HS-27A (cell line): ENCODE results near the gene TMEM258.

Source experiments
- DNase-seq: peaks from one replicate; pipeline ENCODE4 v3.0.0-alpha.2; 2012; ENCODE audit warnings: low read depth, missing footprints

The TMEM258 gene

GRCh38 chr11:61757213-61757862 is 35.1 kb downstream of the TMEM258 start:
- no peak for DNase-seq

DNA sequence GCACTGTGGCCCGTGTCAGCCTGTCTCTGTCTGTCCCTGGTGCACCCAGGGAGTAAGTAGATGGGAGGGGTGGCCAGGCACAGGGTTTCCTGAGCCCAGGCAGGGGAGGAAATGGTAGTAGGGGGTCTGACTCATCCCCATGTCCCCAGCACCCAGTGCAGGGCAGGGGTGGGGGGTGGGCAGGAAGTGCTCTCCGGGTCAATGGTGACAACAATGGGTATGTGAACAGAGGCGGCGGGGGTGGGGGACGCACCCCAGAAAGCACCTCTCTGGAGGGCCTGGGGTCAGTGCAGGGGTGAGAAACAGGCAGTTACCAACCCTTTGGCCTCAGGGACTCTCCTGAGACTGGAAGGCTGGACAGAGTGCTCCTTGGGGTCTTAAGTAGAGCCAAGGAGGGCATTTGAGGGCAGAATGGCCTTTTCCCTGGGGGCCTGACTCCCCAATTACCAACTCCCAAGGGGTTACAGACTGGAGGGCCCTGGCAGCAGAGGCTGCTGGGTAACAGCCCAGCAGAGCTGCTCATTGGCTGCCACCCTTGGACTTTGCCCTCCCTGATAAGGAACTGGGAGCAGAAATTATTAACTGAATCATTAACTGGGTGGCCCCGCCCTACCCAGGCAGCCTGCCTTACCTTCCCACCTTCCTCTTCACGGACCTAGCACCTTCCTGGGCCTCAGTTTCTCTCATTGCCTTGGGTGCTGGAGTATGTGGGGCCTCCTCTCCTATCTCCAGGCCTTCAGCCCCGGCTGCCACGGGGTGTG is 35.8 kb downstream of the TMEM258 start:
- no peak for DNase-seq

DNA sequence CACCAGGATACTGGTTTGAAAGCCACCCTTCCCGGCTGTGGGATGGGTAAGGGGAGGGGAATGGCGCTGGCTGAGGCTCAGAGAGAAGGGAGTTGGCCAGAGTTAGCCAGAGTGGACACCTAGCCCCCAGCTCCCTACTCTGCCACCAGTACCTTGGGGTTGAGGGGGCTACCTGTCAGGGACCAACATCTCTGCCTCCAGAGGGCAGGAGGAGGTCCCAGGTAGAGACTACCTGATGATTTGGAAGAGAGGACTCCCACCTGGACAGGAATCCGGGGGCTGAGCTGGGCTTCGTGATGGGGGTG is 36.3 kb downstream of the TMEM258 start:
- no peak for DNase-seq

DNA sequence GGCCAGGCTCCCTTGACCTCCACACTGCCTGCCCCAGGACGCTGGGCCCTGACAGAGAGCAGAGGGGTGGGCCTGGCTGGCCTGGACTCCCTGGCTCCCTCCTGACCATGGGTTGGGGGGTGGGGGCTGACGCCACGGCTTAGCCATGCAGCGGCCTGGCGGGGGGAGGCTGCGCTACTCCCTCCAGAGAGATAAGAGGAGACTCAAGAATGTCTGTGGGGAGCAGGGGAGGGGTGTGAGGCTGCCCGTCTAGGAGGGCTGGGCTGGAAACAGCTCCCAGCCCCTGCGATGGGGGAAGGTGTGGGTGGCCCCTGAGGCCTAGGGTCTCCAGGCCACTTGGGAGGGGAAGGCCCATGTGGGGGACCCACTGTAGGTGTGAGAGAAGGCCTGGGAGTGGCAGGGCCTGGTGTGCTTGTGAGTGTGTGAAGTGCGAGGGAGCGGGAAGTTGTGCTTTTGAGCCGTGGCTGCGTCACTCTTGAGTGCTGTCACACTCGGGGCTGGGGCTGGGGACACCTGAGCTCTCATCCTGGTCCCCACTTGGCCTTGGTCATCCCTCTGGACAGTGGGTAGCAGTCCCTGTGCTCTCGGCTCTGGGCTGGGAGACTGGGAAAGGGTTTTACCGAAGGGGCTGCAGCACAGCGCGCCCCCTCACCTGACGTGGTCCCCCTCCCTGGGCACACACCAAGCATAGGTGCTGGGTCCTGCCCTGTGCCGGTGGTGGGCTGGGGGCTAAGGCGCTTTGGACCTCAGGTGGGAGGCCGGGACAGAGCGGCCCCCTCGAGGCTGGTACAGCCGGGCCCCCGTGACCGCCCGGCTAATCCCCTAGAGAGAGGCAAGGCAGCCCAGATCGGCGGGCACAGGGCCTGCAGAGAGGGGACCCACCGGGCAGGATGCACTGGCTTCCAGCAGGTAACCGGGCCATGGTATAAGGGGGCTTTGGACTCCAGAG is 37.6 kb downstream of the TMEM258 start:
- DNase-seq, result no peak

DNA sequence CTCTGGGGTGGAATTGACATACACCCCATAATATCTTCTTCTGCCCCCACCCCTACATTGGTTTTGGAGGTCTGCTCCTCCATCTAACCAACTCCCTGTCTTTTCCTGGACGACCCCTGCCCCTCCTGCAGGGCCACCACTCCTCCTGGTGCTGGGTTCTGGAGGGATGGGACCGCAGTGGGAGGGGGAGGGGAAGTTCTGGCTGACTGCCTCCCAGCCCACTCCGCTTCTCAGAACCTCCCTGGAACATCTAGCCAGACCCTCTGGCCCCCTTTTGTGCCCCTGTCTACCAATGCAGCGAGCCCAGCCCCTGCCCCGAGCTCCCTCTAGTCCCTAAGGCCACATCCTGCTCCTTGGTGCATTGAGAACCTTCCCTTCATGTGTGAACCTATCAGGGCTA is 38.7 kb downstream of the TMEM258 start:
- no peak for DNase-seq

DNA sequence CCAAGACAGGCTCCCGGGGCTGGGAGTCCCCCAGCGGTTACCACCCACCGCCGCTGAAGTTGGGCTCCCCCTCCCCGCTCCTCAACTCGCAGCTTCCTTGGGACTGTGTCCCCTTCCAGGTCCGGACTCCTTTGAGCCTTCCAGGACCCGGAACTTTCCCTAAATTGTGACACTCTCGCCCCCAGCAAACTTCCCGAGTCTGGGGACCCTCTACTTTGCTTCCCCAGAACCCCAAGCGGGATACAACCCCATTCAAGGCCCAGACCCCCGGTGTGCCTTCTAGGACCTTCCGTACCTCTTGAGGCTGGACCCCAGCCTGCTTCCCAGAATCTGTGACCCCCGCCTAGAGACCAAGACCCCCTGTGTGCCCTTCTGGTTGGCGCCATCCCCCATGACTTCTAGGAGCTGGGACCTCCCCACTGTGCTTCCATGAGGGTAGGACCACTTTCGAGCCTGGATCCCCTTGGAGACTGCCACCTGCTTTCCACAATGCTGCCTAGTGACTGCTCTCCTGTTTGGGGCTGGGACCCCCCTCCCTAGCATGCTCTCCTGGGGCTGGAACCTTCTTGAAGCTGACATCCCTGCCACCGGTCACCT is 39.4 kb downstream of the TMEM258 start:
- no peak for DNase-seq

DNA sequence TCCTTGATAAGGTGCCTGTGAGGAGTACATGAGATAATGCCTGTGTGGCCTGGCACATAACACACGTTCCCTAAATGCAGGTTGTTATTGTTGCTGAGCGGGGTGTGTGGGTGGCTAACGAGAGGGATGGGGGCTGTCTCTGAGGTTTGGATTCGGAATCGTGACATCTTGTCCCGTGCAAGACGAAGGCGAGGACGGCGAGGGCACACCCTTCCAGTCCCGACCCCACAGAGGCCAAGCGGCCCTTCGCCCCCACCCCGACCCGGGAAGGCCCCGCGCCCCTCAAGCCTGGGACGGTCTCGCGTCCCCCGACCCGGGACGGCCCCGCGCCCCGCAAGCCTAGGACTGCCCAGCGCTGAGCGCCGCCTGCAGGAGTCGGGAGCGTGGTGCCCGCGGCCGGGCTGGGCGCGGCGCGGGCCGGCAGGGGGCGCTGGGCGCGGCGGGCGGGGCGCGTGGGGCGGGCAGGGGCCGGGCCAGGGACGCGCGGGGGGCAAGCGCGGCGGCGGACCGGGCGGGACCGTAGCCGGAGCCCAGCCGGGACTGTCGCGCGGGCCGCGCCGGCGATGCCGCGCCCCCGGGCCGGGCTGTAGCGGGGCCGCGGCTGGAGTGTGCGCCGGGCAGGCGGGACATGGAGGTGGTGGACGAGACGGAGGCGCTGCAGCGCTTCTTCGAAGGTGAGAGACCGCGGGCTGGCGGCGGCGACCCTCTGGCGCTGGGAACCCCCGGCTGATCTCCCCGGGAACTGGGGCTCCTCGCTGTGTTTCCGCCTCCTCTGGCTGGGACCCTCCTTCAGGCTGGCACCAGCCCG is 40.1 kb downstream of the TMEM258 start, which contains the start of gene MYRF:
MYRF (plus strand) TSS at position 520 of the 808 bp plus-strand sequence; CDS start at position 629, 109 bp downstream.
- DNase-seq, result no peak

DNA sequence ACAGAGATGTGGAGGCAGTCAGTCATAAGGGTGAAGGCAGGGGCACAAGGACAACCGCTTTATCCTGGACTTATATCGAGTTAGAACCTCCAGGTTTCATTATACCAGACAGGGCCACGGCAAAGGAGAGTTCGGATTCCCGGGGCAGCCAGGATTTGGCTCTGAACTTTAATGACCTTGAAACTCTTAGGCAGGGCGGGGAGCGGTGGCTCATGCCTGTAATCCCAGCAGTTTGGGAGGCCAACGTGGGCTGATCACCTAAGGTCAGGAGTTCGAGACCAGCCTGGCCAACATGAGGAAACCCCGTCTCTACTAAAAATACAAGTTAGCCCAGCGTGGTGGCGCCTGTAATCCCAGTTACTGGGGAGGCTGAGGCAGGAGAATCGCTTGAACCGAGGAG is 41.0 kb downstream of the TMEM258 start:
- no peak for DNase-seq

- no peak for DNase-seq
Observed at GRCh38 chr11:61750631-61751273, 41.6 kb downstream of the TMEM258 start.

DNA sequence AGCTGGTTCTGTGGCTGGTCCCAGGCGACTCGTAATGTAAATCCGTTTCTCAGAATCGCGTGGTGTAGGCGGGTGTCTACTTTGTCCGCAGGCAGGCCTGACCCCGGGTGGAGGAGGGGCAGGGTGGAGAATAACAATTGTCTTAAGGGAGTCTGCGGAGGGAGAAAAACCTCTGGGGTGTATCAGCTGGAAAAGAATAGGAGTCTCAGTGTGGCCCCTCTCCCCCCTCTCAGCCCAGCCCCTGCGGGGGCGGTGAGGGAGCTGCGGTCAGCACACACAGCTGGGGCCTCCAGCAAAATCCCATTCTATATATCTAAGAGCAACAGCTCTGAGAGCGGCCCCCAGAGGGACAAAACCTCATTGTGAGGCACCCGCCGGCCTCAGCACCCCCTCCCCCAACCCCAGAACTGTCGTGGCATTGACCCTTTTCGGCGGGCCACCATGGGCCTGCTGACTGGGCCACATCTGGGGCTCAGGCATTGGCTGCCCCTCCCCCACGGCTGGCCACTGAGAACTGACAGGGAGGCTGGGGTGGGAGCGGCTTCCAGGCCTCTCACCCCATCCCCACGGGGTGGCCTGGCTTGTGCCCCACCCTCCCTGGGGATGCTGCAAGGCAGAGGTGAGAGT is 42.7 kb downstream of the TMEM258 start:
- DNase-seq, result no peak

DNA sequence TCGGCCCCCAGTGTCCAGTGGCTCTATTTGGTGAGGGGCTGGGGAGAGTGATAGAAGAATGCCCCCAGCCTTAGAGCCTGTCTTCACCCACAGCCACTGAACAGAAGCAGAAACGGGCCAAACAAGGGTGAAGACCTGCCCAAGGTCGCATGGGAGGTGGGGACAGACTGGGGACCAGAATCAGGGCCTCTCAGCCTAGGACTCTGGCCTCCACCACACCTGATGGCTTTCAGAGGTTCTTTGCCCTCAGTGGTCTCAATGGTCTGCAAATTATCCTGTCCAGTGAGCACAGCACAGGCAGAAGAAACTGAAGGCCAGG is 44.5 kb downstream of the TMEM258 start:
- DNase-seq, result no peak

DNA sequence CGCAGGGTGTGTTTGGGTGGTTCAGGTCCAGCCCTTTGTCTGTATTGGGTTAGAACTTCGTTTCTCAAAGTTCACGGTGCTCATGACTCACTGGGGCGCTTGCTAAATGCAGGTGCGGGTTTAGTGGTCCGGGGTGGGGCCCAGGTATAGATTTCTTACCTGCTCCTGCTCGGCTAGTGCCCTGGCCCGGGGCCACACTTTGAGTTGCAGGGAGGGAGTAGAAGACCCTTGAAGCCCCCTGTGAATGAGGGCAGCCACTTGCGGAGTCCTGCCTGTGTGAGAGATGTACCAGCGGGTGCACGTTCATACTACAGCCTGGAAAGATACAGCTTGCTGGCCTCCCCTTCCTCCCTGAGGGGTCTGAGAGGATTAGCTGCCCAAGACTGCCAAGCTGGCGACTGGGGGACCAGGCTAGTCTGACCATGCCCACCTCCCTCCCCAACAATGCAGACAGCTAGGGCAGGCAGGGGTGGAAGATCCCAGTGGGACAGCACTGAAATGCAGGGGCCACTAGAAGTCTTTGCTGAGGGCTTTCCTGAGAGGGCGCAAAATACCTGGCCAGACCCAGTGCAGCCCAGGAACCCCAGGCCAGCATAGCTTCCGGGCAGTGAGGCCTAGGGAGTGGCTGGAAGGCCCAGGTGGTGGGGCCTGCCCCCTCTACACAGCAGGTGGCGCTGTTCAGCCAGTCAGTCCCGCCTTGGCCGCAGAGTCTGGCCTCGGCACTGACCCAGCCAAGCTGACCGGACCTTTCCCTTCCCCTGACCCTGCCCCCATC is 45.0 kb downstream of the TMEM258 start:
- DNase-seq, result peak; percentile 24

- DNase-seq, result no peak
Observed at GRCh38 chr11:61746442-61747191, 45.8 kb downstream of the TMEM258 start.

GRCh38 chr11:61745781-61746441 is 46.5 kb downstream of the TMEM258 start:
- DNase-seq, result no peak

- no peak for DNase-seq
Observed at GRCh38 chr11:61744609-61745156, 47.7 kb downstream of the TMEM258 start.

DNA sequence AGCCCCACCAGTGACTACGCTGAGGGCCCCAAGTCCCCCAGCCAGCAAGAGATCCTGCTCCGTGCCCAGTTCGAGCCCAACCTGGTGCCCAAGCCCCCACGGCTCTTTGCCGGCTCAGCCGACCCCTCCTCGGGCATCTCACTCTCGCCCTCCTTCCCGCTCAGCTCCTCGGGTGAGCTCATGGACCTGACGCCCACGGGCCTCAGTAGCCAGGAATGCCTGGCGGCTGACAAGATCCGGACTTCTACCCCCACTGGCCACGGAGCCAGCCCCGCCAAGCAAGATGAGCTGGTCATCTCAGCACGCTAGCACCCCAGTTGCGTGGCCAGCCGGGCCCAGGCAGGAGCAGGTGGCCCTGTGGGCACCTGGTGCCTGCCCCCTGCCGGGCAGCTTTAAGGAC is 48.2 kb downstream of the TMEM258 start:
- DNase-seq, result no peak

GRCh38 chr11:61743486-61744095 is 48.8 kb downstream of the TMEM258 start:
- DNase-seq, result no peak

- no peak for DNase-seq
Observed at GRCh38 chr11:61742391-61742790, 50.0 kb downstream of the TMEM258 start.
